NT2/D1 (cell line): ENCODE results near the gene TP53BP2.
"Not testable (repeated sequence)": the region's sequence is repeated elsewhere in the genome, so short reads cannot be mapped to it uniquely, and the experiment has no call there.

Experiments
- DNase-seq: peaks from one replicate; pipeline ENCODE4 v3.0.0-alpha.2; 2011; ENCODE audit warnings: low read depth, low spot score
- H3K27me3 ChIP-seq: 2 replicates; pipeline ENCODE4 v1.6.0; 2011; ENCODE audit warnings: mild to moderate bottlenecking; ENCODE audit not compliant: insufficient read length, insufficient read depth
- H3K36me3 ChIP-seq: 2 replicates; pipeline ENCODE4 v1.6.1; 2011; ENCODE audit warnings: mild to moderate bottlenecking, low read length, mixed read lengths; ENCODE audit not compliant: insufficient read depth, insufficient read length
- H3K4me1 ChIP-seq: 2 replicates; pipeline ENCODE4 v1.5.1; 2011; ENCODE audit not compliant: insufficient read depth, insufficient read length
- H3K4me3 ChIP-seq: 2 replicates; pipeline ENCODE4 v1.5.1; 2011; ENCODE audit warnings: low read depth; ENCODE audit not compliant: insufficient read length
- H3K9ac ChIP-seq: 2 replicates; pipeline ENCODE4 v1.6.0; 2011; ENCODE audit warnings: low read depth; ENCODE audit not compliant: insufficient read length
- H3K9me3 ChIP-seq: 2 replicates; pipeline ENCODE4 v1.5.1; 2011; ENCODE audit warnings: mild to moderate bottlenecking, low read length; ENCODE audit not compliant: insufficient read depth
- SUZ12 ChIP-seq: IDR thresholded peaks from 2 replicates; pipeline ENCODE4 v1.6.1; 2011; ENCODE audit not compliant: insufficient read length, insufficient read depth; ENCODE audit errors: extremely low read depth
- YY1 ChIP-seq: IDR thresholded peaks from 2 replicates; pipeline ENCODE4 v1.6.1; 2011; ENCODE audit not compliant: insufficient read length, insufficient read depth
- ZNF274 ChIP-seq: IDR thresholded peaks from 2 replicates; pipeline ENCODE4 v1.6.1; 2011; ENCODE audit warnings: mild to moderate bottlenecking, low read depth, low read length

TP53BP2 gene, protein sequence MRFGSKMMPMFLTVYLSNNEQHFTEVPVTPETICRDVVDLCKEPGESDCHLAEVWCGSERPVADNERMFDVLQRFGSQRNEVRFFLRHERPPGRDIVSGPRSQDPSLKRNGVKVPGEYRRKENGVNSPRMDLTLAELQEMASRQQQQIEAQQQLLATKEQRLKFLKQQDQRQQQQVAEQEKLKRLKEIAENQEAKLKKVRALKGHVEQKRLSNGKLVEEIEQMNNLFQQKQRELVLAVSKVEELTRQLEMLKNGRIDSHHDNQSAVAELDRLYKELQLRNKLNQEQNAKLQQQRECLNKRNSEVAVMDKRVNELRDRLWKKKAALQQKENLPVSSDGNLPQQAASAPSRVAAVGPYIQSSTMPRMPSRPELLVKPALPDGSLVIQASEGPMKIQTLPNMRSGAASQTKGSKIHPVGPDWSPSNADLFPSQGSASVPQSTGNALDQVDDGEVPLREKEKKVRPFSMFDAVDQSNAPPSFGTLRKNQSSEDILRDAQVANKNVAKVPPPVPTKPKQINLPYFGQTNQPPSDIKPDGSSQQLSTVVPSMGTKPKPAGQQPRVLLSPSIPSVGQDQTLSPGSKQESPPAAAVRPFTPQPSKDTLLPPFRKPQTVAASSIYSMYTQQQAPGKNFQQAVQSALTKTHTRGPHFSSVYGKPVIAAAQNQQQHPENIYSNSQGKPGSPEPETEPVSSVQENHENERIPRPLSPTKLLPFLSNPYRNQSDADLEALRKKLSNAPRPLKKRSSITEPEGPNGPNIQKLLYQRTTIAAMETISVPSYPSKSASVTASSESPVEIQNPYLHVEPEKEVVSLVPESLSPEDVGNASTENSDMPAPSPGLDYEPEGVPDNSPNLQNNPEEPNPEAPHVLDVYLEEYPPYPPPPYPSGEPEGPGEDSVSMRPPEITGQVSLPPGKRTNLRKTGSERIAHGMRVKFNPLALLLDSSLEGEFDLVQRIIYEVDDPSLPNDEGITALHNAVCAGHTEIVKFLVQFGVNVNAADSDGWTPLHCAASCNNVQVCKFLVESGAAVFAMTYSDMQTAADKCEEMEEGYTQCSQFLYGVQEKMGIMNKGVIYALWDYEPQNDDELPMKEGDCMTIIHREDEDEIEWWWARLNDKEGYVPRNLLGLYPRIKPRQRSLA

DNA sequence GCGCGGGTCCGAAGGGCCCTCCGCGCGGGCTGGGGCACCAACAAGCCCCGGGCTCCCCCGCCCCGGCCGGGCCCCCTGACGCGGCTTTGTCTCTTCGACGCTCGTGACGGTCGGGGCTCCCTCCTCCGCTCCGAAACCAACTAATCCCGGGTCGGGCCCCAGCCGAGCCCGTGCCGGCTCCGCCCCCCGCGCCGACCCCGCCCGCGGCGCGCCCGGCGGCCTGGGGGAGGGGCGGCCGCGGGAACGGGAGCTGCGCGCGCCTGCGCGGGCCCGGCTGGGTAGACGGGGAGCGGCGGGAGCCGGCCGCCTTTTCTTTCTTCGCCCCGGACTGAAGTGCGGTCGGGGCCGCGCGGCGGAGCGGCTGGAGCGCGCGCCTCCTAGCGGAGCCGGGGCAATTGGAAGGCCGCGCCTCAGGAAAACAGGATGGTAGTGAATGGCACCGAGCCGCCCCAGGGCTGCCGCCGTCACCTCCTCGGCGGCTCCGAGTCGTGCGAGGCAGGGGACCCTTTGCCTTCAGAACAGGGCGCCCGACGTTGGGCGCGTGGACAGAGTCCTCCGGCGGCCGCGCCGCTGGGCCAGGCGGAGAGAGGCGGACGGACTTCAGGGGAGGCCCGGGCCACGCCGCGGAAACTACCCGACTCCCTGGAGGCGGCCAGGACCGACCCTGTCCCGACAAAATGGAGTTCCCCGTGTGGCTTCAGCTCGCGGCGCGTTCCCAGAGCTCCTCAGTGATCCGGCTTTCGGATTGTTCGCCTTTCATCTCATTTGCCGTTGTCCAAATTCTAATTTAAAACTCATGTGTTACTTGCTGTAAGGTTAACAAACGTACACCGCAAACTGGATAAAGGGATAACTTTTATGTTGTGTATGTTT lies at the start of gene TP53BP2:
TP53BP2 (minus strand) TSS at position 138 of the 873 bp plus-strand sequence. CDS start 267 bp downstream, outside the sequence.
- Histone ChIP-seq H3K27me3 (peaks cover 2% of the 10 kb centered on the region), H3K9ac (peak within 1 kb of the TSS; percentile 94), H3K4me1 (no peaks in the 10 kb centered on the region), H3K9me3 (peaks cover 5% of the 10 kb centered on the region; the same call in 1 of the 2 replicates), H3K4me3 (peak within 1 kb of the TSS; percentile 77), H3K36me3 (no peaks in the 10 kb centered on the region)
- DNase-seq: peak; percentile 93
- TF ChIP-seq YY1: peak; percentile 11
- no peak for TF ChIP-seq ZNF274

DNA sequence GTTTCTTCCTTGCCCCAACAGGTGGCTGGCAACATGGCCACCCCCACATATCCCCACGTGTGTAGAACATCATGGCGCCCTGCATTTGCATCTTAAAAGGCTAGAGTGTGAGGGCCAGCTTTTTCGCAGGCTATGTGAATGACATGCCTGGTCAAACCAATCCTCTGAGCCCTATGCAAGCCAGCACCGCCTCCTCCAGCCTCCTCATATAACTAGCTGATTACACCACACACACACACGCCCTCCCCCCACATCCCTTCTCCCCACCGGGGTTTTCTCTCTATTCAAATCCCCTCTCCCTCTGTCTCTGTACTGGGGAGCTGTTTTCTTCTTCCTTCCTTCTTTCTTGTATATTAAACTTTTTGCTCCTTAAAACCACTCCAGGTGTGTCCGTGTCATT lies 44.7 kb upstream of the TP53BP2 start:
- not testable (repeated sequence) for H3K4me1 ChIP-seq, H3K36me3 ChIP-seq, H3K4me3 ChIP-seq, H3K9me3 ChIP-seq, H3K27me3 ChIP-seq, H3K9ac ChIP-seq, DNase-seq

DNA sequence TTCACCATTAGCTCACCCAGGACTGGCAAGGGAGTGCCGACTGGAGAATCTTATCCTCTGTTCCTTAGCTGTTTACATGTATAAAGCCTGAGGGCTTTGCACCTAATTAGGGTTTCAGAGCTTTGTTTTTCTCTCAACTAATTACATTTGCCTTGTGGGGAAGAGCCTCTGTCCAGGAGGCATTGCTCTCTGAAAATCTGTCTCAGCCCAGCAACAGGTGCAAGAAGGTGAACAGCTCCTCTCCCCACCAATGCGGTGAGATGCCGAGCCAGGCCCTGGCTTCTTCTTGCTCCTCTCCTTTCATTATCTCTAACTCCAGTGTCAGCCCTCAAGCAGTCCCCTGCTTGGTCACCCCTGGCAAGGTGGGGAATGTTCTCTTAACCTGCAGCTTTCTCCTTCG lies 43.6 kb upstream of the TP53BP2 start:
- DNase-seq, H3K9me3 ChIP-seq, H3K9ac ChIP-seq, H3K4me1 ChIP-seq, H3K36me3 ChIP-seq, H3K27me3 ChIP-seq, H3K4me3 ChIP-seq: not testable (repeated sequence)

DNA sequence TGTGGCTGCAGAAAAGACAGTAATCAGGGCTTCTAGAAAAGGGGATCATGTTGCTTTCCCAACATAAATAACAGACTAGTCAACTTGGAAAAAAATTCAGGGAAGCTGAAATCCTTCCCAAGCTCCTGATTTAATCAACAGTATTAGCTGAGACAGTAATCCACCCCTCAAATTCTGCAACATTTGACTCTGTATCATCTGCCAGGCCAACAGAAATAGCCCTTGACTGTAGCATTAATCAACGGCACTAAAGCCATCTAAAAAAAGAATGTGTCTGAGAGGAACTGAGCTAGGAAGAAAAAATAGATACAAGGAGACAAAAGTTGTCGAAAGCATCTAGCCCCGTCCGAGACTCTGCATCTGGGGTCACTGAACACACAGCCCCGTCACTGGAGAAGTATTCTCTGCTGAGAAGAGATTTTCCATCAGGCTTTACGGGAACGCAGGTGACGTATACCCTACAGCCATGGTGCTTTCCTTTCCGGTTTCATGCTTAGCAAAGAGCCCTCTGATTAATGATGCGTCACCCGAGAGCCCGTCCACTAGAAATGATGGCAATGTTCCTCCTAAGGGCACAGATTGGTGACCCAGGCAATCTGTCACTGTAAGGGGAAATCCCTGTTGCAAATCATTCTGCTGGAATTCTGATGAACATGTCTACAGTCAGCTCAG lies 42.1 kb upstream of the TP53BP2 start:
- DNase-seq: no peak
- Histone ChIP-seq H3K36me3 (no peaks in the 10 kb centered on the region), H3K4me3 (no peak overlapping the region), H3K9me3 (no peaks in the 10 kb centered on the region), H3K27me3 (peaks cover 3% of the 10 kb centered on the region), H3K4me1 (peaks cover 2% of the 10 kb centered on the region), H3K9ac (no peak overlapping the region)
- TF ChIP-seq SUZ12 (no peak), YY1 (no peak), ZNF274 (no peak)

DNA sequence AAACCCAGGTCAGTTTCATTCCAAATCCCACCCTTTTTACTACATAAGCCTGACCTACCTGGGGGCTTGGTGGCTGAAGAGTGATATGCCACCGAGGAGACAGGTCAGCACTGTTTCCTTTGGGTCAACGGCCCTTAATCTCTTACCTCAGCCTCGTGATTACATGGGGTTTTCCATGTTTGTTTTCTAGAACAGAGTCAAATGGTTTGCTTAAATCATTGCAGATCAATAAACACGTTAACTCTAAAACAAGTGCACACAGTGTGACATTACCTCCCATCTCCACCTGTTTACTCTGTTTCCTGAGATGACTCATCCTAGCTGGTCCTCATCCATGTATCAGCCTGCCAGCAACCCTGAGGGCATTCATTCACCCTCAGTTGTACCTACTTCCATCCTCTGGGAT lies 40.8 kb upstream of the TP53BP2 start:
- Histone ChIP-seq H3K4me3 (no peak overlapping the region), H3K9ac (no peak overlapping the region), H3K4me1 (peaks cover 2% of the 10 kb centered on the region), H3K27me3 (peaks cover 3% of the 10 kb centered on the region), H3K9me3 (no peaks in the 10 kb centered on the region), H3K36me3 (no peaks in the 10 kb centered on the region)
- DNase-seq: no peak
- no peak for TF ChIP-seq YY1
- TF ChIP-seq ZNF274: no peak
- no peak for TF ChIP-seq SUZ12

DNA sequence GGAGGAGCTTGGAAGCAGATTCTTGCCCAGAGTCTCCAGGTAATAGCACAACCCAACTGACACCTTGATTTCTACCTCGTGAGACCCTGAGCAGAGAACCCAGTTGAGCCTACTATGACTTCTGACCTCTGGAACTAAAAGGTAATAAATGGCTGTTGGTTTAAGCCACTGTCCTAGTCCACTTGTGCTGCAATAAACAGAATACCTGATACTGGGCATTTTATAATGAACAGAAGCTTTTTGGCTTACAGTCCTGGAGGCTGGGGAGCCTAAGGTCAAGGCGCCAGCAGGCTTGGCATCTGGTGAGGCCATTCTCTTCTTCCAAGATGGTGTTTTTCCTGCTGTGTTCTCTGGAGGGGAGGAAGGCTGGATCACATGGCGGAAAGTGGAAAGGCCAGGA lies 39.9 kb upstream of the TP53BP2 start:
- TF ChIP-seq ZNF274 (no peak), SUZ12 (no peak), YY1 (no peak)
- H3K9me3 ChIP-seq: no peaks in the 10 kb centered on the region
- peaks cover 2% of the 10 kb centered on the region for H3K4me1 ChIP-seq
- no peak overlapping the region for H3K4me3 ChIP-seq
- no peak overlapping the region for H3K9ac ChIP-seq
- no peaks in the 10 kb centered on the region for H3K36me3 ChIP-seq
- DNase-seq: no peak
- H3K27me3 ChIP-seq: peaks cover 3% of the 10 kb centered on the region
